ENCODE measurements around the gene TLE5.

- TF ChIP-seq POLR2A (IDR thresholded peaks at IDR 0.05; ENCODE audit: low read length) (no peak), GATA1 (IDR thresholded peaks at IDR 0.05; ENCODE audit: low read depth, low read length) (no peak)
These were observed 20.3 kb downstream of the TLE5 start for GRCh38 chr19:3041761-3042620.
